GM18861 (cell line): ENCODE data around the gene RUNX1.

ENCODE experiments used
- ATAC-seq: cut with Tn5 transposase; IDR thresholded peaks from one replicate; pipeline ENCODE4 v1.9.1; 2021; ENCODE audit not compliant: unreplicated experiment

RUNX1 gene

GRCh38 chr21:34886240-34887104, 162.6 kb downstream of the RUNX1 start:
- no peak for ATAC-seq

GRCh38 chr21:34885626-34886239, 163.4 kb downstream of the RUNX1 start:
- no peak for ATAC-seq

- ATAC-seq = no peak
Observed at GRCh38 chr21:34885125-34885524, 164.0 kb downstream of the RUNX1 start.

- ATAC-seq = no peak
Observed at GRCh38 chr21:34884346-34884929, 164.7 kb downstream of the RUNX1 start.

GRCh38 chr21:34883491-34884271, 165.4 kb downstream of the RUNX1 start:
- ATAC-seq = no peak

GRCh38 chr21:34882719-34883131, 166.4 kb downstream of the RUNX1 start:
- ATAC-seq = peak; percentile 41

- no peak for ATAC-seq
Observed at GRCh38 chr21:34881839-34882371, 167.2 kb downstream of the RUNX1 start.

GRCh38 chr21:34881421-34881820, 167.7 kb downstream of the RUNX1 start:
- ATAC-seq = no peak

GRCh38 chr21:34880401-34880800, 168.7 kb downstream of the RUNX1 start:
- ATAC-seq = no peak

GRCh38 chr21:34878940-34879339, 170.2 kb downstream of the RUNX1 start:
- no peak for ATAC-seq

GRCh38 chr21:34878501-34878900, 170.6 kb downstream of the RUNX1 start:
- no peak for ATAC-seq

GRCh38 chr21:34877485-34878128, 171.5 kb downstream of the RUNX1 start:
- ATAC-seq = no peak

GRCh38 chr21:34875830-34876229, 173.3 kb downstream of the RUNX1 start:
- ATAC-seq = no peak

GRCh38 chr21:34874684-34875513, 174.2 kb downstream of the RUNX1 start:
- no peak for ATAC-seq

GRCh38 chr21:34871026-34871908, 177.8 kb downstream of the RUNX1 start:
- ATAC-seq = no peak

- ATAC-seq = no peak
Observed at GRCh38 chr21:34870246-34870645, 178.9 kb downstream of the RUNX1 start.

- ATAC-seq = no peak
Observed at GRCh38 chr21:34869545-34869944, 179.6 kb downstream of the RUNX1 start.

- no peak for ATAC-seq
Observed at GRCh38 chr21:34867785-34868184, 181.3 kb downstream of the RUNX1 start.
